CD1c-positive myeloid dendritic cell (primary cell): Measurements from ENCODE around the gene GRAP2.
"Not testable (repeated sequence)": the region's sequence is repeated elsewhere in the genome, so short reads cannot be mapped to it uniquely, and the experiment has no call there.

ENCODE experiments used
- DNase-seq: peaks from one replicate; pipeline ENCODE4 v3.0.0-alpha.2; 2016; ENCODE audit errors: extremely low spot score

The GRAP2 gene

GRCh38 chr22:39946126-39946502, 45.2 kb downstream of the GRAP2 start:
- DNase-seq: no peak

- DNase-seq: peak; percentile 66
Measured at GRCh38 chr22:39946503-39947219, 45.8 kb downstream of the GRAP2 start.

GRCh38 chr22:39947220-39948216, 46.6 kb downstream of the GRAP2 start:
- no peak for DNase-seq

GRCh38 chr22:39949964-39950737, 49.3 kb downstream of the GRAP2 start:
- DNase-seq: no peak

- DNase-seq: not testable (repeated sequence)
Measured at GRCh38 chr22:39951603-39952293, 50.9 kb downstream of the GRAP2 start.

GRCh38 chr22:39952347-39952746, 51.5 kb downstream of the GRAP2 start:
- no peak for DNase-seq

GRCh38 chr22:39953101-39953500, 52.2 kb downstream of the GRAP2 start:
- no peak for DNase-seq

- DNase-seq: no peak
Measured at GRCh38 chr22:39954584-39955055, 53.7 kb downstream of the GRAP2 start.

GRCh38 chr22:39955675-39956074, 54.8 kb downstream of the GRAP2 start:
- no peak for DNase-seq

GRCh38 chr22:39956932-39957664, 56.2 kb downstream of the GRAP2 start:
- DNase-seq: peak; percentile 80

GRCh38 chr22:39958009-39958711, 57.3 kb downstream of the GRAP2 start:
- no peak for DNase-seq

- DNase-seq: no peak
Measured at GRCh38 chr22:39958949-39959639, 58.2 kb downstream of the GRAP2 start.

- DNase-seq: peak; percentile 57
Measured at GRCh38 chr22:39959640-39960447, 59.0 kb downstream of the GRAP2 start, which contains the start of gene TMA7B. TSS of gene TMA7B (plus strand) at chr22:39960397. CDS start at chr22:39964375, 3,978 bp downstream.

- DNase-seq: peak; percentile 69
Measured at GRCh38 chr22:39960791-39961746, 60.2 kb downstream of the GRAP2 start.

- DNase-seq: no peak
Measured at GRCh38 chr22:39962071-39962470, 61.2 kb downstream of the GRAP2 start.

- DNase-seq: no peak
Measured at GRCh38 chr22:39965748-39966147, 64.9 kb downstream of the GRAP2 start.

GRCh38 chr22:39966470-39966869, 65.6 kb downstream of the GRAP2 start:
- DNase-seq: no peak
